Measurements from ENCODE around the gene AMH. TPM values are rescaled to one million over a fixed set of nuclear protein-coding genes. Genes with fewer than 3 reads are reported as not detected.

The AMH gene
- total and polyA plus RNA-seq, 2 of the 13 experiments (the other 11 are each of a cell fraction or from before 2014, with no cell fraction given), result 0.03 to 0.18 TPM

DNA sequence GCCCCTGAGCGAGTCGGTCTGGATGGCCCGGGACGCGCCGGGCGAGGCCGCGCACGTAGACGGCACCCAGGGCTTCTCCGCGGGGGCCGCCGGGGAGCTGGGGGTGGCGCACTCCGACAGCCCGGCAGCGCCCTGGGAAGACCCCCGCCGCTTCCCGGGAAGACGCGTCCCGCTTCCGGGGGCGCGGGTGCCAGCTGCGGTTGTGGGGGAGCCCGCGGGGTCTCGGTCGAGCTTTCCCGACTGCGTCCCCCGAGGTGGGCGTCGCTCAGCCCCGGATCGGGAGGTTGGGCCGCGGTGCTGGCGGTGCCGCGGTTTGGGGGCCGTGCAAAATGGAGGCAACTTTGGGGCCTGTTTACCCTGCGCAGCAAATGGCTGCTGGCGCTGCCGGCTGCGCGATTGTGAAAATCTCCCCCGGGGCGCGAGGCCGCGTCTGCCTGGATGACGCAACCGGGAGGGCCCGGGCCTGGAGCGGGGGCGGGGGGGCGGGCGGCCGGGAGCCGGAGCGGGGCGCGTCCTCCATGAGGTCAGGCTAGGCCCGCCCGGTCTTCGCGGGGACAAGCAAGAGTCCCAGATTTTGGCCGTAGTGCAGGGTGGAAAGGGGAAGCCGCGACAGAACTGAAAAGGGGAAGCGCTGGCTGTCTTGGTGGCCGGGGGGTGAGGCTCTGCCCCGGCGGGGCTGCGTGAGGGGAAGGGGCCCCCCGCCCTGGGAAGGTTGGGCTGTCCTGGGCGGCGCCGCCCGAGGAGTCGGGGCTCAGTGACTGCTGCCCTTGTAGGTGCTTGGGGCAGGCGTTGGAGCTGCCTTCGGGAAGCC lies 21.5 kb downstream of the AMH start (continued):
- TF ChIP-seq, protein P1, sequence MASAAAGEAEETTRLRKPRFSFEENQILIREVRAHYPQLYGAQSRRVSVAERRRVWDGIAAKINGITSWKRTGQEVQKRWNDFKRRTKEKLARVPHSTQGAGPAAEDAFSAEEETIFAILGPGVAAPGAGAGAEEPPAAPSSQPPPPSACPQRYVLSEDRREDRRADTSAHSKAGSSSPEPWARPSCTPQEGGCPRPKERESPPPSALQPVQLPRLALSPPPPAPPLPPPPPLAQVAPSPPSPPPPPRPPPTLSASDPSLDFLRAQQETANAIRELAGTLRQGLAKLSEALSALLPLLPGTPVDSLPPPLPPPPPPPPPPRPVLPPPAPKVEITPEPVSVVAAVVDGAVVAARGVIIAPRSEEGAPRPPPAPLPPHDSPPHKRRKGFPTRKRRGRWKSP (CRISPR knock-in tag; IDR thresholded peaks at IDR 0.05), result peak; percentile 64
- TF ChIP-seq ZNF224 (CRISPR knock-in tag; IDR thresholded peaks at IDR 0.05) (no peak), ZNF660 (CRISPR knock-in tag; IDR thresholded peaks at IDR 0.05; ENCODE audit: borderline replicate concordance, low read depth) (no peak), ZNF703 (CRISPR knock-in tag; IDR thresholded peaks at IDR 0.05; ENCODE audit: borderline replicate concordance) (no peak), JUN (CRISPR knock-in tag; IDR thresholded peaks at IDR 0.05) (no peak), ZNF782 (CRISPR knock-in tag; IDR thresholded peaks at IDR 0.05; ENCODE audit: borderline replicate concordance) (no peak), MED8 (CRISPR knock-in tag; IDR thresholded peaks at IDR 0.05; ENCODE audit: insufficient replicate concordance) (no peak), CREB3 (CRISPR knock-in tag; IDR thresholded peaks at IDR 0.05) (no peak), ZNF17 (CRISPR knock-in tag; IDR thresholded peaks at IDR 0.05) (no peak), SPEN (CRISPR knock-in tag; IDR thresholded peaks at IDR 0.05; ENCODE audit: low read depth) (0 out of 2 replicates have a peak, but pooled peaks have one; percentile 16), CCAR2 (optimal IDR thresholded peaks at IDR 0.05; ENCODE audit: low read depth, low read length) (no peak), HNRNPK (IDR thresholded peaks at IDR 0.05; ENCODE audit: low read depth, low read length, poor library complexity, severe bottlenecking) (no peak), EEA1 (CRISPR knock-in tag; IDR thresholded peaks at IDR 0.05; ENCODE audit: borderline replicate concordance) (no peak), ZNF430 (CRISPR knock-in tag; IDR thresholded peaks at IDR 0.05) (no peak), HMGA1 (CRISPR knock-in tag; conservative IDR thresholded peaks at IDR 0.05) (no peak), ZNF841 (CRISPR knock-in tag; IDR thresholded peaks at IDR 0.05; ENCODE audit: borderline replicate concordance) (no peak), ZBTB44 (CRISPR knock-in tag; IDR thresholded peaks at IDR 0.05) (no peak), ZNF567 (CRISPR knock-in tag; IDR thresholded peaks at IDR 0.05; ENCODE audit: borderline replicate concordance) (no peak), PRMT3 (CRISPR knock-in tag; IDR thresholded peaks at IDR 0.05; ENCODE audit: borderline replicate concordance, low read depth) (no peak), MNT (IDR thresholded peaks at IDR 0.05) (no peak)
- TF ChIP-seq, protein P2, sequence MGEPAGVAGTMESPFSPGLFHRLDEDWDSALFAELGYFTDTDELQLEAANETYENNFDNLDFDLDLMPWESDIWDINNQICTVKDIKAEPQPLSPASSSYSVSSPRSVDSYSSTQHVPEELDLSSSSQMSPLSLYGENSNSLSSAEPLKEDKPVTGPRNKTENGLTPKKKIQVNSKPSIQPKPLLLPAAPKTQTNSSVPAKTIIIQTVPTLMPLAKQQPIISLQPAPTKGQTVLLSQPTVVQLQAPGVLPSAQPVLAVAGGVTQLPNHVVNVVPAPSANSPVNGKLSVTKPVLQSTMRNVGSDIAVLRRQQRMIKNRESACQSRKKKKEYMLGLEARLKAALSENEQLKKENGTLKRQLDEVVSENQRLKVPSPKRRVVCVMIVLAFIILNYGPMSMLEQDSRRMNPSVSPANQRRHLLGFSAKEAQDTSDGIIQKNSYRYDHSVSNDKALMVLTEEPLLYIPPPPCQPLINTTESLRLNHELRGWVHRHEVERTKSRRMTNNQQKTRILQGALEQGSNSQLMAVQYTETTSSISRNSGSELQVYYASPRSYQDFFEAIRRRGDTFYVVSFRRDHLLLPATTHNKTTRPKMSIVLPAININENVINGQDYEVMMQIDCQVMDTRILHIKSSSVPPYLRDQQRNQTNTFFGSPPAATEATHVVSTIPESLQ (CRISPR knock-in tag; conservative IDR thresholded peaks at IDR 0.05), result no peak

Measured in HepG2 (cell line).